ENCODE results near the gene RIMOC1.

- TF ChIP-seq CTCF (tag by site-specific recombination; IDR thresholded peaks at IDR 0.05): no peak
- no peak for TF ChIP-seq TCF7L2 (IDR thresholded peaks at IDR 0.05; ENCODE audit: borderline replicate concordance, low read depth, low read length)
- no peak for TF ChIP-seq REST (tag by site-specific recombination; IDR thresholded peaks at IDR 0.05)
These were observed 25.3 kb upstream of the RIMOC1 start for GRCh38 chr5:41878643-41879478.
